ENCODE measurements around the gene MAP3K3. TPM values are rescaled to one million over a fixed set of nuclear protein-coding genes. Genes with fewer than 3 reads are reported as not detected.

MAP3K3 gene
- total and polyA plus RNA-seq, 10 of the 15 experiments (the other 5 are each of a cell fraction or from before 2014, with no cell fraction given): 1.6 to 24.1 (median 15.0) TPM

DNA sequence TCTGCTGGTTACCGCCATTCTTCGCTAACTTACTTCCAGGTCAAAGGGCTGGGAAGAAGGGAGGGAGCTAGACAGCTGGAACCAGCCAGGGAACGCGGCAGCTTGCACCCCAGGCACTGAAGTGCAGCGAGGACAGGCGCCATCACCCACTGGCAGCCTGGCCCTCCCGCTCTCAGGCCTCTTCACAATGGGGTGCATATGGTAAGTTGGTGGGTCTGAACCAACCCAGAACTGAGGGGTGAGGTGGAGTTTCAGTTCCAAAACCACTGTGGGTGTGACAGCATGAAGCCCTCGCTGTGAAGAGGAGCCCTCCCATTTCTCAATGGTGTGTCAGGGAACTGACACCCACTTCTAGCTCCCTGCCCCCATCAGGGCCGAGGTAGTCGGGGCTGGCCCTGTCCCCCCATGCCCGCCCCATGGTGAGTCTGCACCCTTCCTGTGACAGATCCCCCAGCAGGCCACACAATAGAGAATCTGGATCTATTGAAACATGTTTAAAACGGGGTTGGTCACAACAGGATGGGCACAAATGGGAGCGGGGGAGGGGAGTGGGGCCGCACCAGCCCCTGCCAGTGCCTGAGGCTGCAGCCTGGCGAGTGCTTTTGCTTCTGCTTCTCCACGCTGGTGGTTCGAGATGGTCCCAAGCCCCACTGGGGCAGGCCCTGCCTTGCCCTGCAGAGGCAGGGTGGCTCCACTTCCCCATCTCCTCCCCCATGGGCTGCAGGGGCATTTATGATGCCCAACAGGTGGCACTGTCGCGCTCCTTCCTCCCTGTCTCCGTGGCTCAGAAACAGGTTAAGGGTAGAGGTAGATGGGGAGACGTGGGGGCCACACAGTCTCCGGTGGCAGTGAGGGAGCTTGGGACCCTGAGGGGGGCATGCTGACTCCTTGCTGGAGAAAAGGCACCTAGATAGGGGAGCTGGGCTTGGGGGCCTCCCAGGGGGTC is 75.4 kb downstream of the MAP3K3 start:
- Histone ChIP-seq H4K20me1 (ENCODE audit: control insufficient read depth, insufficient read depth) (no peaks in the 10 kb centered on the region), H3K4me2 (ENCODE audit: control insufficient read depth, insufficient read depth) (peak overlapping the region; percentile 84), H3K27ac (ENCODE audit: control insufficient read depth, insufficient read depth) (peak overlapping the region; percentile 94), H3K79me2 (ENCODE audit: control insufficient read depth, insufficient read depth, low read length) (peaks cover 56% of the 10 kb centered on the region), H3K9ac (ENCODE audit: control insufficient read depth, insufficient read depth, low read length) (peak overlapping the region; percentile 86), H3K9me3 (replicated peaks; ENCODE audit: control insufficient read depth, insufficient read depth, low read length) (no peaks in the 10 kb centered on the region), H3K27me3 (replicated peaks in 1 of 2; ENCODE audit: control insufficient read depth in 2 of 2, insufficient read depth in 2 of 2, low read length in 1 of 2) (no peaks in the 10 kb centered on the region), H2AFZ (ENCODE audit: control insufficient read depth, low read depth, low read length) (no peak overlapping the region), H3K36me3 (ENCODE audit: control insufficient read depth in 2 of 2, insufficient read depth in 2 of 2, low read length in 1 of 2) (peaks cover 11 to 14% of the 10 kb centered on the region in 2 experiments; a peak in 3 of 4 replicates), H3K4me1 (ENCODE audit: control insufficient read depth, insufficient read depth, low read length) (peaks cover 36% of the 10 kb centered on the region), H3K4me3 (peak overlapping the region; percentile 88)
- ChIA-PET RAD21 (ENCODE audit: unreplicated experiment) (interaction anchor here (0.9 to 3.2 kb wide), 21 partner anchors 8 to 262 kb away, joined by 3 to 24 read pairs (median 4); partner anchors contain the start of genes CCDC47, DDX42, MAP3K3 and STRADA), SMC1A (ENCODE audit: uncharacterized antibody, unreplicated experiment) (interaction anchor here (0.7 to 2.5 kb wide), 18 partner anchors 9 to 272 kb away, joined by 3 to 11 read pairs (median 3); partner anchors contain the start of genes CCDC47, DDX42, FTSJ3 and MAP3K3), CTCF (interaction anchor here (0.5 to 3.3 kb wide), 36 partner anchors 9 to 169 kb away, joined by 3 to 12 read pairs (median 4); partner anchors contain the start of genes CCDC47 and MAP3K3), POLR2A (interaction anchor here (0.6 to 2.7 kb wide), 15 partner anchors 9 to 394 kb away, joined by 3 to 23 read pairs (median 4); partner anchors contain the start of genes CCDC47, DCAF7, DDX42 and MAP3K3)
- DNase-seq (ENCODE audit: low read depth, low spot score) (peak; percentile 82), FAIRE-seq (peak; percentile 91), ATAC-seq (peak; percentile 60)
- in situ Hi-C loops (cut with MboI): no loop called here
- TSS peak; percentile 60 for BruUV-seq (replicated peaks)
- intact Hi-C loops (cut with micrococcal nuclease; ENCODE audit: unreplicated experiment): loop anchor here (1.0 to 10.0 kb wide), 6 partner anchors 44 to 273 kb away; partner anchors contain the start of genes DCAF7, FTSJ3, MAP3K3 and PSMC5
- WGBS (ENCODE audit: insufficient coverage, insufficient replicate concordance, low lambda C conversion rate, missing lambda C conversion rate): 5% methylated on average over 22 of the region's 22 CpGs
- TF ChIP-seq ZNF274 (IDR thresholded peaks at IDR 0.05; ENCODE audit: insufficient read depth, insufficient read length) (no peak), ESRRA (IDR thresholded peaks at IDR 0.05; ENCODE audit: low read length) (no peak), BMI1 (IDR thresholded peaks at IDR 0.05; ENCODE audit: borderline replicate concordance) (no peak), NFYA (IDR thresholded peaks at IDR 0.05; ENCODE audit: borderline replicate concordance, low read depth, low read length) (no peak)
- TF ChIP-seq, protein P1, sequence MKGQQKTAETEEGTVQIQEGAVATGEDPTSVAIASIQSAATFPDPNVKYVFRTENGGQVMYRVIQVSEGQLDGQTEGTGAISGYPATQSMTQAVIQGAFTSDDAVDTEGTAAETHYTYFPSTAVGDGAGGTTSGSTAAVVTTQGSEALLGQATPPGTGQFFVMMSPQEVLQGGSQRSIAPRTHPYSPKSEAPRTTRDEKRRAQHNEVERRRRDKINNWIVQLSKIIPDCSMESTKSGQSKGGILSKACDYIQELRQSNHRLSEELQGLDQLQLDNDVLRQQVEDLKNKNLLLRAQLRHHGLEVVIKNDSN (IDR thresholded peaks at IDR 0.05; ENCODE audit: borderline replicate concordance, extremely low read length, insufficient read depth, low read depth, low read length): no peak
- TF ChIP-seq, protein P2, sequence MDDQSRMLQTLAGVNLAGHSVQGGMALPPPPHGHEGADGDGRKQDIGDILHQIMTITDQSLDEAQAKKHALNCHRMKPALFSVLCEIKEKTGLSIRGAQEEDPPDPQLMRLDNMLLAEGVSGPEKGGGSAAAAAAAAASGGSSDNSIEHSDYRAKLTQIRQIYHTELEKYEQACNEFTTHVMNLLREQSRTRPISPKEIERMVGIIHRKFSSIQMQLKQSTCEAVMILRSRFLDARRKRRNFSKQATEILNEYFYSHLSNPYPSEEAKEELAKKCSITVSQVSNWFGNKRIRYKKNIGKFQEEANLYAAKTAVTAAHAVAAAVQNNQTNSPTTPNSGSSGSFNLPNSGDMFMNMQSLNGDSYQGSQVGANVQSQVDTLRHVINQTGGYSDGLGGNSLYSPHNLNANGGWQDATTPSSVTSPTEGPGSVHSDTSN (IDR thresholded peaks at IDR 0.05; ENCODE audit: insufficient replicate concordance, low read depth, low read length): no peak
- TF ChIP-seq, protein P3, sequence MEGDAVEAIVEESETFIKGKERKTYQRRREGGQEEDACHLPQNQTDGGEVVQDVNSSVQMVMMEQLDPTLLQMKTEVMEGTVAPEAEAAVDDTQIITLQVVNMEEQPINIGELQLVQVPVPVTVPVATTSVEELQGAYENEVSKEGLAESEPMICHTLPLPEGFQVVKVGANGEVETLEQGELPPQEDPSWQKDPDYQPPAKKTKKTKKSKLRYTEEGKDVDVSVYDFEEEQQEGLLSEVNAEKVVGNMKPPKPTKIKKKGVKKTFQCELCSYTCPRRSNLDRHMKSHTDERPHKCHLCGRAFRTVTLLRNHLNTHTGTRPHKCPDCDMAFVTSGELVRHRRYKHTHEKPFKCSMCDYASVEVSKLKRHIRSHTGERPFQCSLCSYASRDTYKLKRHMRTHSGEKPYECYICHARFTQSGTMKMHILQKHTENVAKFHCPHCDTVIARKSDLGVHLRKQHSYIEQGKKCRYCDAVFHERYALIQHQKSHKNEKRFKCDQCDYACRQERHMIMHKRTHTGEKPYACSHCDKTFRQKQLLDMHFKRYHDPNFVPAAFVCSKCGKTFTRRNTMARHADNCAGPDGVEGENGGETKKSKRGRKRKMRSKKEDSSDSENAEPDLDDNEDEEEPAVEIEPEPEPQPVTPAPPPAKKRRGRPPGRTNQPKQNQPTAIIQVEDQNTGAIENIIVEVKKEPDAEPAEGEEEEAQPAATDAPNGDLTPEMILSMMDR (IDR thresholded peaks at IDR 0.05 in 2 of 3, conservative IDR thresholded peaks at IDR 0.05 in 1 of 3; ENCODE audit: control insufficient read depth in 2 of 3, extremely low read depth in 1 of 3, insufficient read depth in 1 of 3, low read depth in 3 of 3, low read length in 3 of 3): peak; percentile 75 to 93 (median 80)
- TF ChIP-seq, protein P4, sequence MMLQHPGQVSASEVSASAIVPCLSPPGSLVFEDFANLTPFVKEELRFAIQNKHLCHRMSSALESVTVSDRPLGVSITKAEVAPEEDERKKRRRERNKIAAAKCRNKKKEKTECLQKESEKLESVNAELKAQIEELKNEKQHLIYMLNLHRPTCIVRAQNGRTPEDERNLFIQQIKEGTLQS (IDR thresholded peaks at IDR 0.05; ENCODE audit: borderline replicate concordance, extremely low read depth, low read depth, low read length): no peak
- TF ChIP-seq, protein P5, sequence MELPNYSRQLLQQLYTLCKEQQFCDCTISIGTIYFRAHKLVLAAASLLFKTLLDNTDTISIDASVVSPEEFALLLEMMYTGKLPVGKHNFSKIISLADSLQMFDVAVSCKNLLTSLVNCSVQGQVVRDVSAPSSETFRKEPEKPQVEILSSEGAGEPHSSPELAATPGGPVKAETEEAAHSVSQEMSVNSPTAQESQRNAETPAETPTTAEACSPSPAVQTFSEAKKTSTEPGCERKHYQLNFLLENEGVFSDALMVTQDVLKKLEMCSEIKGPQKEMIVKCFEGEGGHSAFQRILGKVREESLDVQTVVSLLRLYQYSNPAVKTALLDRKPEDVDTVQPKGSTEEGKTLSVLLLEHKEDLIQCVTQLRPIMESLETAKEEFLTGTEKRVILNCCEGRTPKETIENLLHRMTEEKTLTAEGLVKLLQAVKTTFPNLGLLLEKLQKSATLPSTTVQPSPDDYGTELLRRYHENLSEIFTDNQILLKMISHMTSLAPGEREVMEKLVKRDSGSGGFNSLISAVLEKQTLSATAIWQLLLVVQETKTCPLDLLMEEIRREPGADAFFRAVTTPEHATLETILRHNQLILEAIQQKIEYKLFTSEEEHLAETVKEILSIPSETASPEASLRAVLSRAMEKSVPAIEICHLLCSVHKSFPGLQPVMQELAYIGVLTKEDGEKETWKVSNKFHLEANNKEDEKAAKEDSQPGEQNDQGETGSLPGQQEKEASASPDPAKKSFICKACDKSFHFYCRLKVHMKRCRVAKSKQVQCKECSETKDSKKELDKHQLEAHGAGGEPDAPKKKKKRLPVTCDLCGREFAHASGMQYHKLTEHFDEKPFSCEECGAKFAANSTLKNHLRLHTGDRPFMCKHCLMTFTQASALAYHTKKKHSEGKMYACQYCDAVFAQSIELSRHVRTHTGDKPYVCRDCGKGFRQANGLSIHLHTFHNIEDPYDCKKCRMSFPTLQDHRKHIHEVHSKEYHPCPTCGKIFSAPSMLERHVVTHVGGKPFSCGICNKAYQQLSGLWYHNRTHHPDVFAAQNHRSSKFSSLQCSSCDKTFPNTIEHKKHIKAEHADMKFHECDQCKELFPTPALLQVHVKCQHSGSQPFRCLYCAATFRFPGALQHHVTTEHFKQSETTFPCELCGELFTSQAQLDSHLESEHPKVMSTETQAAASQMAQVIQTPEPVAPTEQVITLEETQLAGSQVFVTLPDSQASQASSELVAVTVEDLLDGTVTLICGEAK (IDR thresholded peaks at IDR 0.05; ENCODE audit: borderline replicate concordance): no peak

All from GM12878 (cell line).